Smooth muscle cell (in vitro differentiated cells): ENCODE results near the gene MAP3K10. TPM values are rescaled to one million over a fixed set of nuclear protein-coding genes. Genes with fewer than 3 reads are reported as not detected.

Source experiments
- DNase-seq: peaks from one replicate; lab custom pipeline; 2025; ENCODE audit not compliant: unreplicated experiment; lab: John Stamatoyannopoulos, UW
- H2AFZ ChIP-seq: fragments of 200-600 bp; sonication (generic); 2 replicates; pipeline ENCODE4 v1.6.0; 2016; ENCODE audit warnings: antibody characterized with exemption, low read depth, mild to moderate bottlenecking
- H3F3A ChIP-seq: fragments of 200-600 bp; sonication (generic); 2 replicates; pipeline ENCODE4 v1.6.0; 2017; ENCODE audit warnings: antibody characterized with exemption, low read depth
- H3K27ac ChIP-seq: fragments of 200-600 bp; sonication (generic); 2 replicates; pipeline ENCODE4 v1.5.1; 2016; ENCODE audit warnings: low read depth, mild to moderate bottlenecking
- H3K27me3 ChIP-seq: fragments of 200-600 bp; sonication (generic); 2 replicates; pipeline ENCODE4 v1.6.1; 2016; ENCODE audit warnings: low read depth, mild to moderate bottlenecking
- H3K36me3 ChIP-seq: fragments of 200-600 bp; sonication (generic); 2 replicates; pipeline ENCODE4 v1.5.1; 2016; ENCODE audit warnings: low read depth
- H3K4me1 ChIP-seq: fragments of 200-600 bp; sonication (generic); 2 replicates; pipeline ENCODE4 v1.5.1; 2016; ENCODE audit warnings: low read depth
- H3K4me2 ChIP-seq: fragments of 200-600 bp; sonication (generic); 2 replicates; pipeline ENCODE4 v1.6.0; 2016; ENCODE audit warnings: mild to moderate bottlenecking
- H3K4me3 ChIP-seq: fragments of 200-600 bp; sonication (generic); 2 replicates; pipeline ENCODE4 v1.5.1; 2016; ENCODE audit warnings: mild to moderate bottlenecking
- H3K79me2 ChIP-seq: fragments of 200-600 bp; sonication (generic); 2 replicates; pipeline ENCODE4 v1.6.0; 2016; ENCODE audit warnings: low read depth, mild to moderate bottlenecking
- H3K9ac ChIP-seq: fragments of 200-600 bp; sonication (generic); 2 replicates; pipeline ENCODE4 v1.6.0; 2016; ENCODE audit warnings: low read depth
- H3K9me3 ChIP-seq: fragments of 200-600 bp; sonication (generic); replicated peaks from 2 replicates; pipeline ENCODE4 v1.5.1; 2016; ENCODE audit warnings: low read depth
- H4K20me1 ChIP-seq: fragments of 200-600 bp; sonication (generic); 2 replicates; pipeline ENCODE4 v1.6.0; 2016; ENCODE audit warnings: low read depth
- WGBS: methylation state at CpG from one replicate; pipeline ENCODE4 v1.1.7; 2016; ENCODE audit warnings: low lambda C conversion rate; 5-methylcytosine and 5-hydroxymethylcytosine counted together
- polyA plus RNA-seq: library from polyadenylated mRNA; unstranded; fragments of >200 nt; fragmentation: Nextera tagmentation; extraction: Ambion mirVana; gene quantifications from 2 replicates; pipeline ENCODE4 v1.2.1, GENCODE V29; 2016
- total RNA-seq: library from RNA; depleted of rRNA; stranded (reverse); fragments of >200 nt; gene quantifications from 2 replicates; pipeline ENCODE4 v1.2.3, GENCODE V29; 2014
- TF ChIP-seq, protein P1 (sequence below): fragments of 200-600 bp; sonication (generic); IDR thresholded peaks from 2 replicates; pipeline ENCODE4 v1.5.1; 2017; ENCODE audit warnings: borderline replicate concordance, mild to moderate bottlenecking, antibody characterized with exemption; ENCODE audit not compliant: insufficient read depth, poor library complexity, severe bottlenecking

MAP3K10 gene
- total and polyA plus RNA-seq, 2 experiments from 2014 or later, result 4.4 to 7.8 TPM

DNA sequence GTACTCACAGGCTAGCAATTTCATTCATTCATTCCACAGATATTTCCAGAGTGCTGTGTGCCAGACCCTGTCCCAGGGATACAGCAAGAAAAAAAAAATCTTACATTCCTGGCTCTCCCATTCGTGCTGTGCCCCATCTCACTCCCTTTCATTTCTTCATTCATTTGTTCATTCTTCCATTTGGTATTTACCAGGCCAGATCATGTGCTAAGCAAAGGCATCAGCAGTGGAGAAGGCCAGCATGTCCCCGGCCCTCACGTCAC, 2.3 kb downstream of the MAP3K10 start:
- Histone ChIP-seq H2AFZ (no peak overlapping the region), H3K4me3 (no peak overlapping the region), H3K9ac (no peak overlapping the region), H3K4me2 (no peak overlapping the region), H3K79me2 (no peaks in the 10 kb centered on the region), H3K27me3 (no peaks in the 10 kb centered on the region), H3K9me3 (no peaks in the 10 kb centered on the region), H4K20me1 (peaks cover 4% of the 10 kb centered on the region), H3K36me3 (no peaks in the 10 kb centered on the region), H3K4me1 (peaks cover 4% of the 10 kb centered on the region), H3K27ac (no peak overlapping the region), H3F3A (no peaks in the 10 kb centered on the region)
- TF ChIP-seq, protein P1, sequence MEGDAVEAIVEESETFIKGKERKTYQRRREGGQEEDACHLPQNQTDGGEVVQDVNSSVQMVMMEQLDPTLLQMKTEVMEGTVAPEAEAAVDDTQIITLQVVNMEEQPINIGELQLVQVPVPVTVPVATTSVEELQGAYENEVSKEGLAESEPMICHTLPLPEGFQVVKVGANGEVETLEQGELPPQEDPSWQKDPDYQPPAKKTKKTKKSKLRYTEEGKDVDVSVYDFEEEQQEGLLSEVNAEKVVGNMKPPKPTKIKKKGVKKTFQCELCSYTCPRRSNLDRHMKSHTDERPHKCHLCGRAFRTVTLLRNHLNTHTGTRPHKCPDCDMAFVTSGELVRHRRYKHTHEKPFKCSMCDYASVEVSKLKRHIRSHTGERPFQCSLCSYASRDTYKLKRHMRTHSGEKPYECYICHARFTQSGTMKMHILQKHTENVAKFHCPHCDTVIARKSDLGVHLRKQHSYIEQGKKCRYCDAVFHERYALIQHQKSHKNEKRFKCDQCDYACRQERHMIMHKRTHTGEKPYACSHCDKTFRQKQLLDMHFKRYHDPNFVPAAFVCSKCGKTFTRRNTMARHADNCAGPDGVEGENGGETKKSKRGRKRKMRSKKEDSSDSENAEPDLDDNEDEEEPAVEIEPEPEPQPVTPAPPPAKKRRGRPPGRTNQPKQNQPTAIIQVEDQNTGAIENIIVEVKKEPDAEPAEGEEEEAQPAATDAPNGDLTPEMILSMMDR, result no peak
- DNase-seq, result no peak
- 90% methylated on average over 3 of the region's 3 CpGs for WGBS

DNA sequence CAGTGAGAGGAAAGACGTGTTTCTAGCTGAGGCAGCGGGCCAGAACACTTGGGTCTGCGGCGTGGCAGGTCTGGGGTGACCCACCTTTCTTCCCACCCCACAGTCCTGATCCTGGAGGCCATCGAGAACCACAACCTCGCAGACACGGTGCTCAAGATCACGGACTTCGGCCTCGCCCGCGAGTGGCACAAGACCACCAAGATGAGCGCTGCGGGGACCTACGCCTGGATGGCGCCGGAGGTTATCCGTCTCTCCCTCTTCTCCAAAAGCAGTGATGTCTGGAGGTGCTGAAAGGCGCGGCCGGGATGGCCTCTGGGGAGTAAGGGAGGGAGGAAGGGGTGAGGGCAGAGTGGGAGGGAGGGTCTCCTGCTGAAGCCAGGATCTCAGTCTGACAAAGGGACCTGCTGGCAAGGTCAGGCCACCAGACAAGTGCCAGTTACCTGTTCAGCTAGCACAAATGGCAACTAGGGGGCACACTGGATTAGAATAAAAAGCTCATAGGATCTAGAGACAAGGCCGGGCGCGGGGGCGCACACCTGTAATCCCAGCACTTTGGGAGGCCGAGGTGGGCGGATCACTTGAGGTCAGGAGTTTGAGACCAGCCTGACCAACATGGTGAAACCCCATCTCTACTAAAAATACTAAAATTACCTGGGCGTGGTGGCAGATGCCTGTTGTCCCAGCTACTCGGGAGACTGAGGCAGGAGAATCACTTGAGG, 7.2 kb downstream of the MAP3K10 start:
- no peaks in the 10 kb centered on the region for H3K4me1 ChIP-seq
- H4K20me1 ChIP-seq, result peaks cover 4% of the 10 kb centered on the region
- no peak overlapping the region for H2AFZ ChIP-seq
- no peaks in the 10 kb centered on the region for H3K79me2 ChIP-seq
- H3F3A ChIP-seq, result no peaks in the 10 kb centered on the region
- H3K27ac ChIP-seq, result no peak overlapping the region
- no peak overlapping the region for H3K4me2 ChIP-seq
- no peak overlapping the region for H3K4me3 ChIP-seq
- H3K36me3 ChIP-seq, result no peaks in the 10 kb centered on the region
- H3K9me3 ChIP-seq, result no peaks in the 10 kb centered on the region
- no peak for DNase-seq
- WGBS, result 99% methylated on average over 29 of the region's 29 CpGs
- no peak overlapping the region for H3K9ac ChIP-seq
- H3K27me3 ChIP-seq, result no peaks in the 10 kb centered on the region
- TF ChIP-seq, protein P1, result no peak

DNA sequence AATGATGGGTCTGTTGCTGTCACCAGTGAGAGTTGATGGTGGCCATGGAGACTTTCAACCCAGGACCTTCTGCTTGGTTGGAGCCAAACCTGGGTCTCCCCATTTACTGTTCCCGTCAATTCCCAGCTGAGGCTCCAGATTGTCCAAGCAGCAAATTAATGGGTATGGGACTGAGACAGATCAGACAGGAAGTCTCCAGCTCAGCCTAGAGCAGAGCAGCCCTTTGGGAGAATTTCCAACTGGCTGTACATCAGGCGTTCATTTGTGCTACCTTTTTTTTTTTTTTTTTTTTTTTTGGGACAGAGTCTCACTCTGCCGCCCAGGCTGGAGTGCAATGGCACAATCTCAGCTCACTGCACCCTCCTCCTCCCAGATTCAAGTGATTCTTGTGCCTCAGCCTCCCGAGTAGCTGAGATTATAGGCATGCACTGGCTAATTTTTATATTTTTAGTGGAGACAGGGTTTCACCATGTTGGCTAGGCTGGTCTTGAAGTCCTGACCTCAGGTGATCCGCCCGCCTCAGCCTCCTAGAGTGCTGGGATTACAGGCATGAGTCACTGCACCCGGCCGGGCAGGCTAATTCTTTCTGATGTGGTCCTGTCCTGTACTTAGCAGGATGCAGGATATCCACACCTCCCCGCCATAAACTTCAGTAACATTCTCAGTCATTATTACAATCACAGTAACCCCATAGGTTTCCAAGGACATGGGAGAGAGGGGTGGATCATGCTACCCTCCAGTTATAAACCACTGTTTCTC, 9.3 kb downstream of the MAP3K10 start:
- peaks cover 4% of the 10 kb centered on the region for H4K20me1 ChIP-seq
- TF ChIP-seq, protein P1, result no peak
- H3K4me1 ChIP-seq, result no peaks in the 10 kb centered on the region
- WGBS, result 57% methylated on average over 9 of the region's 9 CpGs
- H3K36me3 ChIP-seq, result no peaks in the 10 kb centered on the region
- no peak overlapping the region for H3K4me3 ChIP-seq
- H3K9me3 ChIP-seq, result no peaks in the 10 kb centered on the region
- H3K79me2 ChIP-seq, result no peaks in the 10 kb centered on the region
- no peak overlapping the region for H3K4me2 ChIP-seq
- no peaks in the 10 kb centered on the region for H3K27me3 ChIP-seq
- H3K27ac ChIP-seq, result no peak overlapping the region
- H2AFZ ChIP-seq, result no peak overlapping the region
- H3F3A ChIP-seq, result no peaks in the 10 kb centered on the region
- no peak overlapping the region for H3K9ac ChIP-seq
- no peak for DNase-seq

DNA sequence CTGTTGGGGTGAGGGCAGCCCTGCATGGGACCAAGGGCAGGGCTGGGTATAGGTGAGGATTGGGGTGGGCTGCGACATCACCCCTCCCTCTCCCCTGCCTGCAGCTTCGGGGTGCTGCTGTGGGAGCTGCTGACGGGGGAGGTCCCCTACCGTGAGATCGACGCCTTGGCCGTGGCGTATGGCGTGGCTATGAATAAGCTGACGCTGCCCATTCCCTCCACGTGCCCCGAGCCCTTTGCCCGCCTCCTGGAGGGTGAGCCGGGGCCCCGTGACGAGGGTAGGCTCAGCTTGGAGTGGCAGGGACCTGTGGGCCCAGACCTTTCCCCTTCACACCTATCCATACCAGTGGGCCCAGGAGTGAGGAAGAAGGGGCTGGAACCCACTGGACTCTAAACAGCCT, 13.2 kb downstream of the MAP3K10 start:
- Histone ChIP-seq H3F3A (no peaks in the 10 kb centered on the region), H3K4me1 (no peaks in the 10 kb centered on the region), H3K9me3 (no peaks in the 10 kb centered on the region), H2AFZ (no peak overlapping the region), H3K4me2 (no peak overlapping the region), H3K4me3 (no peak overlapping the region), H4K20me1 (no peaks in the 10 kb centered on the region), H3K79me2 (no peaks in the 10 kb centered on the region), H3K27ac (no peak overlapping the region), H3K9ac (no peak overlapping the region), H3K36me3 (no peaks in the 10 kb centered on the region), H3K27me3 (no peaks in the 10 kb centered on the region)
- TF ChIP-seq, protein P1, result no peak
- DNase-seq, result no peak
- 97% methylated on average over 16 of the region's 16 CpGs for WGBS
